ENCODE measurements around the gene EDC4. TPM values are rescaled to one million over a fixed set of nuclear protein-coding genes. Genes with fewer than 3 reads are reported as not detected.
A peak's percentile ranks its signal among the peaks of the same experiment; 100 is the strongest.

The EDC4 gene
- total and polyA plus RNA-seq, 9 of the 15 experiments (the other 6 are each of a cell fraction or from before 2014, with no cell fraction given) = 1.1 to 131 (median 74.0) TPM

- TF ChIP-seq E2F8 (IDR thresholded peaks at IDR 0.05; ENCODE audit: low read depth, partially characterized antibody) (peak; percentile 88), ZBTB40 (IDR thresholded peaks at IDR 0.05) (peak; percentile 71; the same call in 1 of the 2 replicates), ZBTB40 (CRISPR knock-in tag; IDR thresholded peaks at IDR 0.05) (no peak), ATF7 (IDR thresholded peaks at IDR 0.05) (peak; percentile 85), NRF1 (conservative IDR thresholded peaks at IDR 0.05 in 1 of 2, IDR thresholded peaks at IDR 0.05 in 1 of 2) (peak; percentile 77 to 82), ZNF561 (CRISPR knock-in tag; conservative IDR thresholded peaks at IDR 0.05) (no peak), RAD21 (CRISPR knock-in tag; conservative IDR thresholded peaks at IDR 0.05 in 1 of 2, IDR thresholded peaks at IDR 0.05 in 1 of 2) (0 out of 4 replicates have a peak, but pooled peaks of 1 of the 2 experiments have one; percentile 10), ATF4 (CRISPR knock-in tag; IDR thresholded peaks at IDR 0.05) (0 out of 2 replicates have a peak, but pooled peaks have one; percentile 13), PHB (CRISPR knock-in tag; IDR thresholded peaks at IDR 0.05) (no peak), PCBP2 (IDR thresholded peaks at IDR 0.05; ENCODE audit: low read depth, low read length, poor library complexity, severe bottlenecking) (peak; percentile 41), NFE2L1 (tag; IDR thresholded peaks at IDR 0.05; ENCODE audit: borderline replicate concordance, low read depth) (no peak), NEUROD1 (IDR thresholded peaks at IDR 0.05; ENCODE audit: borderline replicate concordance, low read depth, low read length, partially characterized antibody) (peak; percentile 50), SIN3A (IDR thresholded peaks at IDR 0.05; ENCODE audit: borderline replicate concordance in 2 of 2, control insufficient read depth in 1 of 2, low read depth in 2 of 2, low read length in 2 of 2) (peak; percentile 49 to 65; a peak in 1 of 4 replicates)
Observed at GRCh38 chr16:67846320-67847063, 26.4 kb upstream of the EDC4 start, which contains the start of gene NUTF2 (continued).
